ENCODE data around the gene SSBP4.

- peak in 1 of 2 experiments; percentile 39; a peak in 2 of 4 replicates for TF ChIP-seq CTCF (conservative IDR thresholded peaks at IDR 0.05; ENCODE audit: low read depth in 2 of 2)
- TF ChIP-seq POLR2AphosphoS5 (IDR thresholded peaks at IDR 0.05; ENCODE audit: low read depth) = no peak
- no peak for TF ChIP-seq REST (IDR thresholded peaks at IDR 0.05; ENCODE audit: unreplicated experiment)
- TF ChIP-seq ZNF331 (CRISPR knock-in tag; IDR thresholded peaks at IDR 0.05; ENCODE audit: low read depth) = no peak
- TF ChIP-seq JUNB (IDR thresholded peaks at IDR 0.05; ENCODE audit: unreplicated experiment) = no peak
- TF ChIP-seq EZH2 (IDR thresholded peaks at IDR 0.05; ENCODE audit: low read depth, unreplicated experiment) = no peak
- no peak for TF ChIP-seq EZH2phosphoT487 (IDR thresholded peaks at IDR 0.05; ENCODE audit: unreplicated experiment)
- TF ChIP-seq ETS1 (IDR thresholded peaks at IDR 0.05) = no peak
- TF ChIP-seq CREB1 (CRISPR knock-in tag; IDR thresholded peaks at IDR 0.05; ENCODE audit: low read depth) = peak; percentile 56
These were observed at the start of gene SSBP4 for GRCh38 chr19:18419195-18419698.
